Brain microvascular endothelial cell (primary cell): ENCODE measurements around the gene LRRC75B.

Source experiments
- DNase-seq: peaks from one replicate; pipeline ENCODE4 v3.0.0-alpha.2; 2020
- H3K27ac ChIP-seq: fragments of 250-450 bp; sonication (Bioruptor Pico); 2 replicates; pipeline ENCODE4 v1.5.1; 2020; ENCODE audit warnings: mild to moderate bottlenecking, moderate library complexity
- H3K27me3 ChIP-seq: fragments of 250-450 bp; sonication (Bioruptor Pico); replicated peaks from 2 replicates; pipeline ENCODE4 v1.5.1; 2020; ENCODE audit warnings: mild to moderate bottlenecking
- H3K36me3 ChIP-seq: fragments of 250-450 bp; sonication (Bioruptor Pico); replicated peaks from 2 replicates; pipeline ENCODE4 v1.5.1; 2020; ENCODE audit warnings: mild to moderate bottlenecking
- H3K4me3 ChIP-seq: 2 replicates; pipeline ENCODE4 v1.5.1; 2011; ENCODE audit warnings: low read depth, mild to moderate bottlenecking, control low read depth, low read length, moderate library complexity
- in situ Hi-C: cut with HindIII; loops from 2 replicates; pipeline ENCODE4 v1.10.0; 2017; ENCODE audit warnings: low sequenced_read_pairs, low pct_ligation_motif_present
- TF ChIP-seq, protein P1 (sequence below): IDR thresholded peaks from 2 replicates; pipeline ENCODE4 v1.5.1; 2011; ENCODE audit warnings: low read depth, mild to moderate bottlenecking, moderate library complexity, low read length, control low read depth, inconsistent platforms; ENCODE audit errors: missing control alignments

LRRC75B gene

DNA sequence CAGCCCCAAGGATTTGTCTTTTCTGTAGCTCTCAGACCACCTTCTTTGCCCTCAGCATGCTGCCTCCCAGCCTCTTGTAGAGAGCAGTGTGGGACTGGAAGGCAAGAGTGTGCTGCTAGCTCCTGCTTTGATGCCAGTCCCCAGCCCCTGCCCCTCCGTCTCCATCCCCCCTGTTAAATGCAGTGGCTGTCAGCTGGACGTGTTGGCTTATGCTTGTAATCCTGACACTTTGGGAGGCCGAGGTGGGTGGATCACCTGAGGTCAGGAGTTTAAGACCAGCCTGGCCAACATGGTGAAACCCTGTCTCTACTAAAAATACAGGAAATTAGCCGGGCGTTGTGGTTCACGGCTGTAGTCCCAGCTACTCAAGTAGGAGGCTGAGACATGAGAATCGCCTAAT, 21.6 kb downstream of the LRRC75B start:
- no peaks in the 10 kb centered on the region for H3K27me3 ChIP-seq
- in situ Hi-C loops, result no loop called here

DNA sequence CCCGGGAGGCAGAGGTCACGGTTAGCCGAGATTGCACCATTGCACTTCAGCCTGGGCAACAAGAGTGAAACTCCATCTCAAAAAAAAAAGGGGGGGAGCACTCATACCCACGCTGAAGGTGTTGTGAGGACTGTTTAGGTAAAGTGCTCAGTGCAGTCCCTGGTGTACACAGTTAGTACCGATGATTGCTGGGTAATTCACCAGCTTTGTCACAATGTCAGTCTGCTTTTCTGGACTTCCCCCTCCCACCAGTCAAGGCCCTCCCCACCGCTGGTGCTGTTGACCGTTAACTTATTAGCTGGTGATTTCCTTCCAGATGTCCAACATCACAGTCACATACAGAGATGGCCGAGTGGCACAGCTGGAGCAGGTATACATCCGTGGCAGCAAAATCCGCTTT, 25.2 kb downstream of the LRRC75B start:
- TF ChIP-seq, protein P1, sequence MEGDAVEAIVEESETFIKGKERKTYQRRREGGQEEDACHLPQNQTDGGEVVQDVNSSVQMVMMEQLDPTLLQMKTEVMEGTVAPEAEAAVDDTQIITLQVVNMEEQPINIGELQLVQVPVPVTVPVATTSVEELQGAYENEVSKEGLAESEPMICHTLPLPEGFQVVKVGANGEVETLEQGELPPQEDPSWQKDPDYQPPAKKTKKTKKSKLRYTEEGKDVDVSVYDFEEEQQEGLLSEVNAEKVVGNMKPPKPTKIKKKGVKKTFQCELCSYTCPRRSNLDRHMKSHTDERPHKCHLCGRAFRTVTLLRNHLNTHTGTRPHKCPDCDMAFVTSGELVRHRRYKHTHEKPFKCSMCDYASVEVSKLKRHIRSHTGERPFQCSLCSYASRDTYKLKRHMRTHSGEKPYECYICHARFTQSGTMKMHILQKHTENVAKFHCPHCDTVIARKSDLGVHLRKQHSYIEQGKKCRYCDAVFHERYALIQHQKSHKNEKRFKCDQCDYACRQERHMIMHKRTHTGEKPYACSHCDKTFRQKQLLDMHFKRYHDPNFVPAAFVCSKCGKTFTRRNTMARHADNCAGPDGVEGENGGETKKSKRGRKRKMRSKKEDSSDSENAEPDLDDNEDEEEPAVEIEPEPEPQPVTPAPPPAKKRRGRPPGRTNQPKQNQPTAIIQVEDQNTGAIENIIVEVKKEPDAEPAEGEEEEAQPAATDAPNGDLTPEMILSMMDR, result no peak
- no peaks in the 10 kb centered on the region for H3K27me3 ChIP-seq
- DNase-seq, result no peak
- in situ Hi-C loops, result no loop called here
- H3K4me3 ChIP-seq, result no peak overlapping the region
- H3K27ac ChIP-seq, result no peak overlapping the region
- H3K36me3 ChIP-seq, result peaks cover 36% of the 10 kb centered on the region

More for the DNA sequence above, 21.6 kb downstream of the LRRC75B start:
- Histone ChIP-seq H3K4me3 (no peak overlapping the region), H3K27ac (no peak overlapping the region), H3K36me3 (peaks cover 42% of the 10 kb centered on the region)
- TF ChIP-seq, protein P1, result no peak
- no peak for DNase-seq

DNA sequence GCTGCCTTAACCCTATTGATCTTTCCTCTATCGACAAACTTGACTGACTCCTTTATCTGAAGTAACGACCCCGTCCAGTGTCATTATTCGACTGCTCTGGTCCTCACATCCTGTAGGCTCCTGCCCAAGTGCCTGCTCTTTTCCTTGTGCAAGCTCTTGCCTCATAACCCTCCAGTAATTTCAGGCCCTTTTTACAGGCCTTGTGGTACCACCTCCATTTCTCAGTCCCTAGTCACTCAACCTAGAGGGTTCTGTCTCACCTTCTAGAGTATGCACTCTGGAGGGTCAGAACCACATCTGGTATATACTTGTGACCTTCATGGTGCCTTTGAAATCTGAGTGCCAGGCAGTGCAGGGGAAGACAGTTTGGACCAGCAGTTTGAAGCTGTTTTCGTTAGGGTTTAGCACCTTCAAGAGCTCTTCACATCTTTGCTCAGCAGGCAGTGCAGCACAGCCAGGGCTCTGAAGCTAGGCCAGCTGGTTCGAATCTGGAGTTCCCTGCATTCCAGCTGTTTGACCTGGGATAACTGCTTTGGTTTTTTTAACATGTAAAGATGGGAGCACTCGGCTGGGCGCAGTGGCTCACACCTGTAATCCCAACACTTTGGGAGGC, 25.9 kb downstream of the LRRC75B start:
- TF ChIP-seq, protein P1, result no peak
- Histone ChIP-seq H3K27me3 (no peaks in the 10 kb centered on the region), H3K36me3 (peaks cover 32% of the 10 kb centered on the region), H3K27ac (no peak overlapping the region), H3K4me3 (no peak overlapping the region)
- DNase-seq, result no peak
- in situ Hi-C loops, result no loop called here

DNA sequence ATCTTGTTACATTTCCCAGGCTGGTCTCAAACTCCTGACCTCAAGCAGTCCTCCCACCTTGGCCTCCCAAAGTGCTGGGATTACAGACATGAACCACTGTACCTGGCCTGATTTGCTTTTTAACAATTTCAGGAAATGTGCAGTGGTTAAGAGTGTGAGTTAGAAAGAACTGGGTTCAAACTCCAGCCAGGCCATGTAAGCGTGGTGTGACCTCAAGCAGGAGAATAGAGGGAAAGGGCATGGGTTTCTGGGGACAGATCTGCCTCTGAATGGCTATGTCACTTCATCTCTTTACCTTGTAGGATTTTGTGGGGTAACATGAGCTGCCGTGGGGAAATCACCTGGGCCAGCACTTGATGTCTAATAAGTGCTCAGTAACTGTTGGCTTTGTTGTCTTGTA, 27.8 kb downstream of the LRRC75B start:
- Histone ChIP-seq H3K27ac (no peak overlapping the region), H3K27me3 (no peaks in the 10 kb centered on the region), H3K4me3 (no peak overlapping the region), H3K36me3 (peaks cover 37% of the 10 kb centered on the region)
- TF ChIP-seq, protein P1, result no peak
- in situ Hi-C loops, result no loop called here
- no peak for DNase-seq

DNA sequence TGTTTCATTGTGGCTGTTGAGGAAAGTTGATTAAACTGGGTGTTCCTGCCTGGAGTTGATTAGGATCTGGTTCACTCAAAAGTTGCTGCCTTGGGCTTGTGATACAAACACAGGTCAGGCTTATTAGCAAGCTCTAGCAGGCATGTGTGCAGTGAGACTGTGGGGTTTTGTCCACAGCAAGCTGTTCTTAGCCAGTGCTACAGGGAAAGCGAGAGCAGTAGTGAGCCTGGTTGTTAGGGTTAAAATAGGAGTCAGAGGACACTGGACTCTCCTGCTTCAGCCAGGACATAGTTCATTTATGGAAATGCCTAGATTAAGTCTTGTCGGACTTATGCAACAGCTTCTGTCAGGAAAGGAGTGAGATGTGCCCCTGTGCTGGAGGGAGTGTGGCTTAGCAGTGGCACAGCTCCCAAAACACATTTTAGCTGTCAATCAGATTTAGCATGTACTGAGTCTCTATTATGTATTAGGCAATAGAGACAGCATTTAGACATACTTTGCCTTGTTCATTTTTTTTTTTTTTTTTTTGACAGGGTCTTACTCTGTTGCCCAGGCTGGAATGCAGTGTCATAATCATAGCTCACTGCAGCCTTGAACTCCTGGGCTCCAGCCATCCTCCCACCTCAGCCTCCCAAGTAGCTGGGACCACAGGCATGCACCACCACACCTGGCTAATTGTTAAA, 28.4 kb downstream of the LRRC75B start:
- Histone ChIP-seq H3K27me3 (no peaks in the 10 kb centered on the region), H3K36me3 (peaks cover 32% of the 10 kb centered on the region), H3K27ac (no peak overlapping the region), H3K4me3 (no peak overlapping the region)
- TF ChIP-seq, protein P1, result no peak
- DNase-seq, result no peak
- in situ Hi-C loops, result no loop called here
